RWPE1 (cell line): ENCODE measurements around the gene CLMN.

ENCODE experiments used
- CTCF ChIA-PET: fragments of 350-600 bp; sonication (Branson Sonifier 250); formaldehyde crosslinking; extraction: SDS; loops from one replicate; lab custom pipeline; 2021; lab: Yijun Ruan, JAX
- POLR2A ChIA-PET: fragments of 400-600 bp; formaldehyde crosslinking; extraction: SDS; loops from one replicate; lab custom pipeline; 2020; ENCODE audit warnings: antibody characterized with exemption; ENCODE audit not compliant: low non-redundant PET; lab: Yijun Ruan, JAX
- DNase-seq: peaks from one replicate; pipeline ENCODE4 v3.0.0; 2012; ENCODE audit warnings: low spot score
- H3K27ac ChIP-seq: fragments of 450-650 bp; 2 replicates; pipeline ENCODE4 v1.5.1; 2017
- CTCF ChIP-seq: fragments of 450-650 bp; conservative IDR thresholded peaks from 2 replicates; pipeline ENCODE4 v1.5.1; 2017; ENCODE audit warnings: low read depth, mild to moderate bottlenecking

Gene CLMN

GRCh38 chr14:95151561-95151960 is 168.1 kb downstream of the CLMN start:
- no peak for TF ChIP-seq CTCF
- H3K27ac ChIP-seq, result no peak overlapping the region
- CTCF ChIA-PET, result no interaction called here
- no peak for DNase-seq
- POLR2A ChIA-PET, result no interaction called here

GRCh38 chr14:95150910-95151309 is 168.8 kb downstream of the CLMN start:
- ChIA-PET POLR2A (no interaction called here), CTCF (no interaction called here)
- no peak for DNase-seq
- TF ChIP-seq CTCF, result no peak
- H3K27ac ChIP-seq, result no peak overlapping the region

- CTCF ChIA-PET, result no interaction called here
- no peak for DNase-seq
- no peak for TF ChIP-seq CTCF
- H3K27ac ChIP-seq, result no peak overlapping the region
- POLR2A ChIA-PET, result no interaction called here
Observed at GRCh38 chr14:95149441-95149840, 170.3 kb downstream of the CLMN start.

- POLR2A ChIA-PET, result no interaction called here
- TF ChIP-seq CTCF, result no peak
- CTCF ChIA-PET, result interaction anchor here (0.6 kb wide), 1 partner anchor 48 kb away, joined by 4 read pairs; no protein-coding TSS in a partner anchor
- H3K27ac ChIP-seq, result no peak overlapping the region
- no peak for DNase-seq
Observed at GRCh38 chr14:95147597-95147996, 172.1 kb downstream of the CLMN start.

- ChIA-PET POLR2A (no interaction called here), CTCF (no interaction called here)
- TF ChIP-seq CTCF, result no peak
- DNase-seq, result no peak
- H3K27ac ChIP-seq, result no peak overlapping the region
Observed at GRCh38 chr14:95146079-95146771, 173.5 kb downstream of the CLMN start.

GRCh38 chr14:95144849-95145248 is 174.9 kb downstream of the CLMN start:
- TF ChIP-seq CTCF, result no peak
- ChIA-PET CTCF (interaction anchor here (0.6 to 0.7 kb wide), 2 partner anchors 12 to 20 kb away, joined by 3 read pairs; no protein-coding TSS in a partner anchor), POLR2A (no interaction called here)

More at GRCh38 chr14:95144849-95145248, 174.9 kb downstream of the CLMN start:
- H3K27ac ChIP-seq, result no peak overlapping the region
- DNase-seq, result no peak
